Activated CD4-positive, alpha-beta memory T cell treated with anti-CD3 and anti-CD28 coated beads for 36 hours (primary cell): ENCODE results near the gene COQ4. TPM values are rescaled to one million over a fixed set of nuclear protein-coding genes. Genes with fewer than 3 reads are reported as not detected.

ENCODE experiments used
- CTCF ChIA-PET: fragments of 350-600 bp; sonication (Branson Sonifier 250); formaldehyde crosslinking; loops from one replicate; lab custom pipeline; 2021; ENCODE audit warnings: antibody characterized with exemption, inconsistent platforms; lab: Charles Lee
- POLR2A ChIA-PET: fragments of 350-600 bp; sonication (Branson Sonifier 250); formaldehyde crosslinking; loops from one replicate; lab custom pipeline; 2021; ENCODE audit warnings: antibody characterized with exemption; lab: Charles Lee
- DNase-seq: peaks from one replicate; pipeline ENCODE4 v3.0.0-alpha.2; 2020
- H3K27ac Mint-ChIP-seq: one replicate; pipeline ENCODE4 v1.8.0; 2021; ENCODE audit warnings: mixed read lengths
- H3K27me3 Mint-ChIP-seq: one replicate; pipeline ENCODE4 v1.8.0; 2021; ENCODE audit warnings: mixed read lengths
- H3K36me3 Mint-ChIP-seq: one replicate; pipeline ENCODE4 v1.8.0; 2021; ENCODE audit warnings: mixed read lengths
- H3K4me1 Mint-ChIP-seq: one replicate; pipeline ENCODE4 v1.8.0; 2021; ENCODE audit warnings: low read depth, mixed read lengths
- H3K4me3 Mint-ChIP-seq: one replicate; pipeline ENCODE4 v1.8.0; 2021; ENCODE audit warnings: mild to moderate bottlenecking, mixed read lengths
- H3K9me3 Mint-ChIP-seq: one replicate; pipeline ENCODE4 v1.8.0; 2021; ENCODE audit warnings: mixed read lengths
- intact Hi-C: fragments of 100-400 bp; cut with micrococcal nuclease; formaldehyde crosslinking; loops from one replicate; pipeline ENCODE4 v1.15.1; 2023
- total RNA-seq, 2 experiments: library from RNA; stranded (reverse); gene quantifications; one replicate each; pipeline ENCODE4 v1.2.3, GENCODE V29; 2021

Gene COQ4
- total RNA-seq, 2 experiments from 2014 or later, result 33.0 to 35.5 TPM

- Mint-ChIP-seq H3K27ac (no peak overlapping the region), H3K9me3 (no peaks in the 10 kb centered on the region), H3K27me3 (no peaks in the 10 kb centered on the region), H3K36me3 (peaks cover 22% of the 10 kb centered on the region), H3K4me3 (no peak overlapping the region), H3K4me1 (no peaks in the 10 kb centered on the region)
- POLR2A ChIA-PET, result no interaction called here
- intact Hi-C loops, result no loop called here
- CTCF ChIA-PET, result interaction anchor here (1.3 to 2.6 kb wide), 2 partner anchors 14 to 32 kb away, joined by 3 to 10 read pairs; no protein-coding TSS in a partner anchor
- no peak for DNase-seq
Measured at GRCh38 chr9:128309551-128309950, 13.1 kb upstream of the COQ4 start.

- Mint-ChIP-seq H3K4me3 (no peak overlapping the region), H3K4me1 (no peaks in the 10 kb centered on the region), H3K9me3 (no peaks in the 10 kb centered on the region), H3K36me3 (peaks cover 22% of the 10 kb centered on the region), H3K27me3 (no peaks in the 10 kb centered on the region), H3K27ac (no peak overlapping the region)
- no peak for DNase-seq
- ChIA-PET POLR2A (interaction anchor here (0.9 kb wide), 1 partner anchor 36 kb away, joined by 4 read pairs; no protein-coding TSS in a partner anchor), CTCF (interaction anchor here (0.6 to 2.6 kb wide), 3 partner anchors 11 to 128 kb away, joined by 3 to 10 read pairs (median 4); no protein-coding TSS in a partner anchor)
- intact Hi-C loops, result no loop called here
Measured at GRCh38 chr9:128310461-128310860, 12.2 kb upstream of the COQ4 start.

- Mint-ChIP-seq H3K4me1 (no peaks in the 10 kb centered on the region), H3K4me3 (no peak overlapping the region), H3K27ac (no peak overlapping the region), H3K36me3 (peaks cover 13% of the 10 kb centered on the region), H3K9me3 (no peaks in the 10 kb centered on the region), H3K27me3 (no peaks in the 10 kb centered on the region)
- intact Hi-C loops, result no loop called here
- no peak for DNase-seq
- CTCF ChIA-PET, result no interaction called here
- POLR2A ChIA-PET, result no interaction called here
Measured at GRCh38 chr9:128314697-128315096, 7.9 kb upstream of the COQ4 start.

GRCh38 chr9:128316421-128316820 lies 6.2 kb upstream of the COQ4 start:
- Mint-ChIP-seq H3K4me3 (no peak overlapping the region), H3K4me1 (peaks cover 1% of the 10 kb centered on the region), H3K36me3 (peaks cover 4% of the 10 kb centered on the region), H3K27me3 (no peaks in the 10 kb centered on the region), H3K9me3 (no peaks in the 10 kb centered on the region), H3K27ac (no peak overlapping the region)
- no peak for DNase-seq
- POLR2A ChIA-PET, result no interaction called here
- intact Hi-C loops, result no loop called here
- CTCF ChIA-PET, result no interaction called here

- CTCF ChIA-PET, result interaction anchor here (1.1 kb wide), 1 partner anchor 22 kb away, joined by 3 read pairs; no protein-coding TSS in a partner anchor
- H3K27ac Mint-ChIP-seq, result no peak overlapping the region
- H3K36me3 Mint-ChIP-seq, result peaks cover 2% of the 10 kb centered on the region
- DNase-seq, result no peak
- intact Hi-C loops, result no loop called here
- no peaks in the 10 kb centered on the region for H3K27me3 Mint-ChIP-seq
- POLR2A ChIA-PET, result no interaction called here
- H3K4me1 Mint-ChIP-seq, result peaks cover 3% of the 10 kb centered on the region
- H3K4me3 Mint-ChIP-seq, result no peak overlapping the region
- H3K9me3 Mint-ChIP-seq, result no peaks in the 10 kb centered on the region
Measured at GRCh38 chr9:128317629-128318028, 5.0 kb upstream of the COQ4 start.

GRCh38 chr9:128321343-128321742 lies 1.3 kb upstream of the COQ4 start:
- CTCF ChIA-PET, result interaction anchor here (1.0 to 1.4 kb wide), 3 partner anchors 20 to 66 kb away, joined by 3 to 8 read pairs (median 3); no protein-coding TSS in a partner anchor
- H3K36me3 Mint-ChIP-seq, result no peaks in the 10 kb centered on the region
- H3K27me3 Mint-ChIP-seq, result no peaks in the 10 kb centered on the region
- no peak overlapping the region for H3K27ac Mint-ChIP-seq
- H3K4me3 Mint-ChIP-seq, result peak overlapping the region; percentile 85
- intact Hi-C loops, result loop anchor here (5.0 kb wide), 1 partner anchor 561 kb away; the partner anchor contains the start of genes KYAT1 and LRRC8A
- no peaks in the 10 kb centered on the region for H3K9me3 Mint-ChIP-seq
- no peak for DNase-seq
- peaks cover 17% of the 10 kb centered on the region for H3K4me1 Mint-ChIP-seq
- POLR2A ChIA-PET, result interaction anchor here (1.2 to 2.0 kb wide), 2 partner anchors 15 to 50 kb away, joined by 3 to 4 read pairs; partner anchors contain the start of gene URM1

GRCh38 chr9:128321879-128322403 lies 698 bp upstream of the COQ4 start:
- H3K36me3 Mint-ChIP-seq, result no peaks in the 10 kb centered on the region
- H3K4me1 Mint-ChIP-seq, result peaks cover 17% of the 10 kb centered on the region
- no peaks in the 10 kb centered on the region for H3K9me3 Mint-ChIP-seq
- H3K4me3 Mint-ChIP-seq, result peak overlapping the region; percentile 85
- CTCF ChIA-PET, result interaction anchor here (1.3 to 1.4 kb wide), 2 partner anchors 19 to 27 kb away, joined by 3 to 8 read pairs; no protein-coding TSS in a partner anchor
- H3K27ac Mint-ChIP-seq, result peak overlapping the region; percentile 94
- intact Hi-C loops, result loop anchor here (1.0 to 5.0 kb wide), 5 partner anchors 18 to 560 kb away; partner anchors contain the start of genes GOLGA2, KYAT1, LRRC8A and SLC27A4
- no peaks in the 10 kb centered on the region for H3K27me3 Mint-ChIP-seq
- POLR2A ChIA-PET, result interaction anchor here (1.2 to 2.0 kb wide), 2 partner anchors 16 to 50 kb away, joined by 3 to 4 read pairs; partner anchors contain the start of gene URM1
- DNase-seq, result no peak

- intact Hi-C loops, result loop anchor here (2.0 to 5.0 kb wide), 3 partner anchors 48 to 559 kb away; partner anchors contain the start of genes KYAT1, LRRC8A and URM1
- CTCF ChIA-PET, result no interaction called here
- Mint-ChIP-seq H3K9me3 (no peaks in the 10 kb centered on the region), H3K4me1 (peaks cover 17% of the 10 kb centered on the region), H3K27me3 (no peaks in the 10 kb centered on the region), H3K36me3 (no peaks in the 10 kb centered on the region), H3K27ac (peak overlapping the region; percentile 94), H3K4me3 (peak overlapping the region; percentile 85)
- no peak for DNase-seq
- POLR2A ChIA-PET, result interaction anchor here (2.0 kb wide), 1 partner anchor 48 kb away, joined by 4 read pairs; the partner anchor contains the start of gene URM1
Measured at GRCh38 chr9:128323212-128323730, 632 bp downstream of the COQ4 start.

- Mint-ChIP-seq H3K27ac (peak overlapping the region; percentile 94), H3K4me3 (peak overlapping the region; percentile 85), H3K4me1 (peaks cover 17% of the 10 kb centered on the region), H3K36me3 (no peaks in the 10 kb centered on the region), H3K9me3 (no peaks in the 10 kb centered on the region), H3K27me3 (no peaks in the 10 kb centered on the region)
- POLR2A ChIA-PET, result no interaction called here
- intact Hi-C loops, result loop anchor here (2.0 to 5.0 kb wide), 3 partner anchors 47 to 559 kb away; partner anchors contain the start of genes KYAT1, LRRC8A and URM1
- CTCF ChIA-PET, result no interaction called here
- DNase-seq, result no peak
Measured at GRCh38 chr9:128323791-128324190, 1.2 kb downstream of the COQ4 start.

- CTCF ChIA-PET, result interaction anchor here (1.0 to 1.3 kb wide), 3 partner anchors 12 to 67 kb away, joined by 3 to 4 read pairs (median 3); no protein-coding TSS in a partner anchor
- no peak overlapping the region for H3K27ac Mint-ChIP-seq
- H3K4me1 Mint-ChIP-seq, result peaks cover 17% of the 10 kb centered on the region
- DNase-seq, result no peak
- no peaks in the 10 kb centered on the region for H3K36me3 Mint-ChIP-seq
- intact Hi-C loops, result loop anchor here (5.0 kb wide), 1 partner anchor 558 kb away; the partner anchor contains the start of genes KYAT1 and LRRC8A
- POLR2A ChIA-PET, result interaction anchor here (0.7 kb wide), 1 partner anchor 17 kb away, joined by 3 read pairs; no protein-coding TSS in a partner anchor
- no peaks in the 10 kb centered on the region for H3K27me3 Mint-ChIP-seq
- H3K4me3 Mint-ChIP-seq, result peak overlapping the region; percentile 85
- no peaks in the 10 kb centered on the region for H3K9me3 Mint-ChIP-seq
Measured at GRCh38 chr9:128324401-128324800, 1.8 kb downstream of the COQ4 start.

GRCh38 chr9:128325629-128326028 lies 3.0 kb downstream of the COQ4 start:
- peaks cover 17% of the 10 kb centered on the region for H3K4me1 Mint-ChIP-seq
- H3K27ac Mint-ChIP-seq, result no peak overlapping the region
- ChIA-PET POLR2A (no interaction called here), CTCF (interaction anchor here (0.9 to 1.3 kb wide), 3 partner anchors 15 to 68 kb away, joined by 3 to 4 read pairs (median 3); no protein-coding TSS in a partner anchor)
- H3K4me3 Mint-ChIP-seq, result no peak overlapping the region
- H3K9me3 Mint-ChIP-seq, result no peaks in the 10 kb centered on the region
- no peaks in the 10 kb centered on the region for H3K27me3 Mint-ChIP-seq
- DNase-seq, result no peak
- no peaks in the 10 kb centered on the region for H3K36me3 Mint-ChIP-seq
- intact Hi-C loops, result no loop called here

GRCh38 chr9:128333451-128333869 lies 10.8 kb downstream of the COQ4 start:
- no peak for DNase-seq
- POLR2A ChIA-PET, result no interaction called here
- Mint-ChIP-seq H3K27ac (no peak overlapping the region), H3K36me3 (peaks cover 7% of the 10 kb centered on the region), H3K27me3 (no peaks in the 10 kb centered on the region), H3K9me3 (no peaks in the 10 kb centered on the region), H3K4me3 (no peak overlapping the region), H3K4me1 (no peaks in the 10 kb centered on the region)
- intact Hi-C loops, result no loop called here
- CTCF ChIA-PET, result interaction anchor here (1.9 kb wide), 1 partner anchor 29 kb away, joined by 6 read pairs; no protein-coding TSS in a partner anchor
